ENCODE data around the gene SLC41A3. TPM values are rescaled to one million over a fixed set of nuclear protein-coding genes. Genes with fewer than 3 reads are reported as not detected.

Gene SLC41A3
- total RNA-seq, 4 donors from 2014 or later, result 22.7 to 41.5 (median 29.1) TPM

DNA sequence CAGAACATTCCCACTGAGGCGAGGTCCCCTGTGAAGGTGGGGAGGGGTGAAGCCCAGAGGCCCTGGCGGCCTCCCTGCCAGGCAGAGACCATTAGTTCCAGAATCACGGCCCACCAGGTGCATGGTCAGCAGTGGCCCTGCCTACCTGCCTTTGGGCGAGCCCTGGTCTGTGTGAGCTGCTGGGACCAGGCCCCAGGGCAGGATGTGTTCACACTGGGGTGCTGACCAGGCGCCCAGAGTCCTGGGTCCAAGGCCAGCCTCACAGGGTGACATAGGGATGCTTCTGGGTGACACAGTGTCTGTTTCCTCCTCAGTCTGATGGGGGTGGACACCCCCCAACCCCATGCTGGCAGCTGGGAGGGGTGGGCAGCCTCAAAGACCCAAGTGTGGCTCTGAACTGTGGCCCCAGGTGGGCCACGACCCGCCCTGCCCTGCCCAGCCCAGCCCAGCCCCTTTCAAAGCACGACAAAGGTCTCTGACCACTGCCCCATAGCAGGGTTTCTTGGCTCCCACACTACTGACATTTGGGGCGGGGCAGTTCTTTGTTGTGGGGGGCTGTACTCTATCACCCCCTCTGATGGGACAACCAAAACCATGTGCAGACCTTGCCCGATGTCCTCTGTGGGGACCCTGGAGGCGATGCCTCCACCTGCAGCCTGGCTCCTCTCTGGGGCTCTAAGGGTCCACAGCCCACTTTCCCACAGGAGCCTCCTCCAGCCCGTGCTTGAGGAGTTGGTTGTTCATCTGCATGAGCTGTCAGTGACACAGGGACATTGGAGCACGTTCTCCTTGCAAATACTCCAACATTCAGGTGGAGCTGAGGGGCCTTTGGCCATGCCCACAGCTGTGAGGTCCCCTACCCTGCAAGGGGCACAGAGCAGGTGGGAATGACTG is 44.8 kb upstream of the SLC41A3 start:
- Histone ChIP-seq H3K9me3 (no peaks in the 10 kb centered on the region), H3K27ac (no peak overlapping the region), H3K4me1 (no peaks in the 10 kb centered on the region), H3K36me3 (no peaks in the 10 kb centered on the region), H3K27me3 (no peaks in the 10 kb centered on the region), H3K4me3 (no peak overlapping the region)
- in situ Hi-C loops (cut with MboI; ENCODE audit: low pct_ligation_motif_present in 1 of 4, low pct_unique_long_range_greater_than_20kb in 1 of 4, low sequenced_read_pairs in 3 of 4), result loop anchor here in 1 of 4 donors (25.0 kb wide), 1 partner anchor 259 kb away; the partner anchor contains the start of gene CFAP100
- TF ChIP-seq, protein P1, sequence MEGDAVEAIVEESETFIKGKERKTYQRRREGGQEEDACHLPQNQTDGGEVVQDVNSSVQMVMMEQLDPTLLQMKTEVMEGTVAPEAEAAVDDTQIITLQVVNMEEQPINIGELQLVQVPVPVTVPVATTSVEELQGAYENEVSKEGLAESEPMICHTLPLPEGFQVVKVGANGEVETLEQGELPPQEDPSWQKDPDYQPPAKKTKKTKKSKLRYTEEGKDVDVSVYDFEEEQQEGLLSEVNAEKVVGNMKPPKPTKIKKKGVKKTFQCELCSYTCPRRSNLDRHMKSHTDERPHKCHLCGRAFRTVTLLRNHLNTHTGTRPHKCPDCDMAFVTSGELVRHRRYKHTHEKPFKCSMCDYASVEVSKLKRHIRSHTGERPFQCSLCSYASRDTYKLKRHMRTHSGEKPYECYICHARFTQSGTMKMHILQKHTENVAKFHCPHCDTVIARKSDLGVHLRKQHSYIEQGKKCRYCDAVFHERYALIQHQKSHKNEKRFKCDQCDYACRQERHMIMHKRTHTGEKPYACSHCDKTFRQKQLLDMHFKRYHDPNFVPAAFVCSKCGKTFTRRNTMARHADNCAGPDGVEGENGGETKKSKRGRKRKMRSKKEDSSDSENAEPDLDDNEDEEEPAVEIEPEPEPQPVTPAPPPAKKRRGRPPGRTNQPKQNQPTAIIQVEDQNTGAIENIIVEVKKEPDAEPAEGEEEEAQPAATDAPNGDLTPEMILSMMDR (IDR thresholded peaks at IDR 0.05), result no peak
- TF ChIP-seq POLR2AphosphoS5 (IDR thresholded peaks at IDR 0.05) (no peak), POLR2A (IDR thresholded peaks at IDR 0.05) (no peak), EP300 (IDR thresholded peaks at IDR 0.05; ENCODE audit: low read depth) (no peak)
- intact Hi-C loops (cut with DNase I; ENCODE audit: low total_unique reads), result no loop called here
- DNase-seq, result no peak
- WGBS, 2 donors (ENCODE audit: low coverage in 1 of 2), result 81% methylated on average over 8 of the region's 13 CpGs; no CpG with 5 or more reads in 1 of the 2 donors

DNA sequence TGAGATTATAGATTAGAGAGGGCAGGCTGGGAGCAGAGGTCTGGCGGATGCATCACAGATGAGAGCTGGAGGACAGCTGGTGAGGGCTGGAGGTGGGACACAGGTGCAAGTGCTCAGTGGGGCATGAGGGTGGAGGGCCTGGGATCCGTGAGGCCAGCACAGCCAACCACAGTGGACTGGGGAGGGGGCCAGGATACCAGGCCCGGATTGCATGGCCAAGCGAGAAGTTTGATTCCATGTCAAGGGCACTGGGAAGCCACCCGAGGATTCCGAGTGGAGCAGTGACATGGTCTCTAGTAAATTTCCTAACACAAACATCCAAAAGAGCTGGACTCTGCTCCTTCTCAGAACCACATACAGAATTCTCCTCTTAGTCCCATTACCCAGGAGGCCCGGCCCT is 44.0 kb upstream of the SLC41A3 start:
- Histone ChIP-seq H3K4me3 (no peak overlapping the region), H3K27ac (no peak overlapping the region), H3K4me1 (no peaks in the 10 kb centered on the region), H3K27me3 (no peaks in the 10 kb centered on the region), H3K9me3 (no peaks in the 10 kb centered on the region), H3K36me3 (no peaks in the 10 kb centered on the region)
- DNase-seq, result no peak
- in situ Hi-C loops (cut with MboI; ENCODE audit: low pct_ligation_motif_present in 1 of 4, low pct_unique_long_range_greater_than_20kb in 1 of 4, low sequenced_read_pairs in 3 of 4) (loop anchor here in 1 of 4 donors (25.0 kb wide), 1 partner anchor 259 kb away; the partner anchor contains the start of gene CFAP100), intact Hi-C loops (cut with DNase I; ENCODE audit: low total_unique reads) (no loop called here)
- WGBS, 2 donors (ENCODE audit: low coverage in 1 of 2), result 40 to 76% methylated on average over 1 to 7 of the region's 7 CpGs
- TF ChIP-seq, protein P1 (IDR thresholded peaks at IDR 0.05), result no peak
- TF ChIP-seq EP300 (IDR thresholded peaks at IDR 0.05; ENCODE audit: low read depth) (no peak), POLR2AphosphoS5 (IDR thresholded peaks at IDR 0.05) (no peak), POLR2A (IDR thresholded peaks at IDR 0.05) (no peak)

GRCh38 chr3:126127452-126127851 is 43.5 kb upstream of the SLC41A3 start:
- in situ Hi-C loops (cut with MboI; ENCODE audit: low pct_ligation_motif_present in 1 of 4, low pct_unique_long_range_greater_than_20kb in 1 of 4, low sequenced_read_pairs in 3 of 4), result loop anchor here in 1 of 4 donors (25.0 kb wide), 1 partner anchor 260 kb away; the partner anchor contains the start of gene CFAP100
- H3K36me3 ChIP-seq, result no peaks in the 10 kb centered on the region
- H3K9me3 ChIP-seq, result no peaks in the 10 kb centered on the region
- intact Hi-C loops (cut with DNase I; ENCODE audit: low total_unique reads), result no loop called here
- TF ChIP-seq EP300 (IDR thresholded peaks at IDR 0.05; ENCODE audit: low read depth) (no peak), POLR2A (IDR thresholded peaks at IDR 0.05) (no peak), POLR2AphosphoS5 (IDR thresholded peaks at IDR 0.05) (no peak)
- TF ChIP-seq, protein P1 (IDR thresholded peaks at IDR 0.05), result no peak
- H3K27ac ChIP-seq, result no peak overlapping the region
- H3K4me3 ChIP-seq, result no peak overlapping the region
- H3K4me1 ChIP-seq, result no peaks in the 10 kb centered on the region
- WGBS, 2 donors (ENCODE audit: low coverage in 1 of 2), result 81% methylated on average over 9 of the region's 10 CpGs; no CpG with 5 or more reads in 1 of the 2 donors
- DNase-seq, result peak; percentile 3
- no peaks in the 10 kb centered on the region for H3K27me3 ChIP-seq

GRCh38 chr3:126126811-126127431 is 43.0 kb upstream of the SLC41A3 start:
- H3K9me3 ChIP-seq, result no peaks in the 10 kb centered on the region
- no peak overlapping the region for H3K27ac ChIP-seq
- no peak overlapping the region for H3K4me3 ChIP-seq
- 76% methylated on average over 5 of the region's 10 CpGs; no CpG with 5 or more reads in 1 of the 2 donors for WGBS, 2 donors (ENCODE audit: low coverage in 1 of 2)
- no peaks in the 10 kb centered on the region for H3K4me1 ChIP-seq
- intact Hi-C loops (cut with DNase I; ENCODE audit: low total_unique reads), result no loop called here
- no peaks in the 10 kb centered on the region for H3K36me3 ChIP-seq
- H3K27me3 ChIP-seq, result no peaks in the 10 kb centered on the region
- in situ Hi-C loops (cut with MboI; ENCODE audit: low pct_ligation_motif_present in 1 of 4, low pct_unique_long_range_greater_than_20kb in 1 of 4, low sequenced_read_pairs in 3 of 4), result loop anchor here in 1 of 4 donors (25.0 kb wide), 1 partner anchor 260 kb away; the partner anchor contains the start of gene CFAP100
- no peak for DNase-seq
- TF ChIP-seq POLR2A (IDR thresholded peaks at IDR 0.05), result no peak
- no peak for TF ChIP-seq POLR2AphosphoS5 (IDR thresholded peaks at IDR 0.05)
- TF ChIP-seq, protein P1 (IDR thresholded peaks at IDR 0.05), result no peak
- TF ChIP-seq EP300 (IDR thresholded peaks at IDR 0.05; ENCODE audit: low read depth), result no peak

Measured in transverse colon (tissue), 4 donors.